SK-N-SH (cell line): Measurements from ENCODE around the gene LPP. TPM values are rescaled to one million over a fixed set of nuclear protein-coding genes. Genes with fewer than 3 reads are reported as not detected.

ENCODE experiments used
- CTCF ChIA-PET: fragments of 300-600, 350-600 bp; formaldehyde crosslinking; extraction: SDS; loops from one replicate; lab custom pipeline; 2021; lab: Yijun Ruan, JAX
- POLR2A ChIA-PET: fragments of 350-600 bp; sonication (Branson Sonifier 250); formaldehyde crosslinking; extraction: SDS; loops from one replicate; lab custom pipeline; 2020; ENCODE audit warnings: antibody characterized with exemption, inconsistent platforms; lab: Yijun Ruan, JAX
- DNase-seq: peaks from one replicate; pipeline ENCODE4 v3.0.0; 2012
- H2AFZ ChIP-seq: fragments of 200-600 bp; sonication (generic); 2 replicates; pipeline ENCODE4 v1.8.1; 2016; ENCODE audit warnings: antibody characterized with exemption, mild to moderate bottlenecking, low read depth
- H3F3A ChIP-seq: fragments of 200-600 bp; sonication (generic); replicated peaks from 2 replicates; pipeline ENCODE3; 2016; ENCODE audit warnings: antibody characterized with exemption, mild to moderate bottlenecking; ENCODE audit not compliant: insufficient read depth
- H3K27ac ChIP-seq, 2 experiments: fragments of 200-500 bp in 1 of 2; fragments of 200-600 bp in 1 of 2; sonication (Bioruptor generic) in 1 of 2; sonication (generic), shearing (Covaris generic) in 1 of 2; 2 replicates each; pipeline versions ENCODE4 v1.5.1 to v1.6.1; 2014 to 2016; ENCODE audit warnings: low read depth in 2 of 2, inconsistent platforms in 1 of 2, low read length in 1 of 2, mild to moderate bottlenecking in 1 of 2, mixed read lengths in 1 of 2
- H3K27me3 ChIP-seq: fragments of 200-600 bp; sonication (generic), shearing (Covaris generic); 2 replicates; pipeline ENCODE4 v1.6.1; 2016; ENCODE audit warnings: mixed run types; ENCODE audit not compliant: insufficient read depth
- H3K36me3 ChIP-seq, 2 experiments: fragments of 200-500 bp in 1 of 2; fragments of 200-600 bp in 1 of 2; sonication (Bioruptor generic) in 1 of 2; sonication (generic) in 1 of 2; replicated peaks in 1 of 2; 2 replicates each; pipeline versions ENCODE3 to v1.5.1; 2014 to 2016; ENCODE audit warnings: low read length in 1 of 2, mild to moderate bottlenecking in 1 of 2; ENCODE audit not compliant: insufficient read depth in 2 of 2, control insufficient read depth in 1 of 2
- H3K4me1 ChIP-seq, 2 experiments: fragments of 200-500 bp in 1 of 2; fragments of 200-600 bp in 1 of 2; sonication (Bioruptor generic) in 1 of 2; sonication (generic), shearing (Covaris generic) in 1 of 2; 2 replicates each; pipeline versions ENCODE4 v1.5.1 to v1.6.1; 2014 to 2016; ENCODE audit warnings: low read depth in 1 of 2, low read length in 1 of 2, mixed run types in 1 of 2; ENCODE audit not compliant: insufficient read depth in 2 of 2, control insufficient read depth in 1 of 2
- H3K4me2 ChIP-seq: fragments of 200-600 bp; sonication (generic), shearing (Covaris generic); 2 replicates; pipeline ENCODE4 v1.6.1; 2017; ENCODE audit warnings: mixed run types
- H3K4me3 ChIP-seq, 2 experiments: fragments of 200-500 bp in 1 of 2; fragments of 200-600 bp in 1 of 2; sonication (Bioruptor generic) in 1 of 2; sonication (generic), shearing (Covaris generic) in 1 of 2; 2 replicates each; pipeline versions ENCODE4 v1.5.1 to v1.8.1; 2014 to 2016; ENCODE audit warnings: low read depth in 2 of 2, inconsistent platforms in 1 of 2, low read length in 1 of 2, mild to moderate bottlenecking in 1 of 2, mixed read lengths in 1 of 2, moderate library complexity in 1 of 2
- H3K79me2 ChIP-seq: fragments of 200-600 bp; sonication (generic); 2 replicates; pipeline ENCODE4 v1.8.1; 2017; ENCODE audit warnings: mild to moderate bottlenecking; ENCODE audit not compliant: insufficient read depth
- H3K9ac ChIP-seq: fragments of 200-600 bp; sonication (generic); 2 replicates; pipeline ENCODE4 v1.6.1; 2017; ENCODE audit warnings: mixed run types
- H3K9me2 ChIP-seq: fragments of 200-600 bp; sonication (generic); 2 replicates; pipeline ENCODE4 v1.6.1; 2017; ENCODE audit warnings: mixed run types
- H3K9me3 ChIP-seq: fragments of 200-600 bp; sonication (generic); 2 replicates; pipeline ENCODE4 v1.6.1; 2017; ENCODE audit warnings: mixed run types, mild to moderate bottlenecking, moderate library complexity
- H4K20me1 ChIP-seq: fragments of 200-600 bp; sonication (generic); 2 replicates; pipeline ENCODE4 v1.6.1; 2017; ENCODE audit warnings: mild to moderate bottlenecking, mixed run types; ENCODE audit not compliant: insufficient read depth
- EP300 ChIP-seq, 2 experiments: IDR thresholded peaks; 2 replicates each; pipeline versions ENCODE4 v1.4.0 to v1.6.1; 2012; ENCODE audit warnings: borderline replicate concordance in 1 of 2, low read depth in 1 of 2, low read length in 1 of 2
- FOXM1 ChIP-seq: IDR thresholded peaks from 2 replicates; pipeline ENCODE4 v1.4.0; 2012; ENCODE audit warnings: low read depth, mild to moderate bottlenecking
- JUND ChIP-seq: IDR thresholded peaks from 2 replicates; pipeline ENCODE4 v1.4.0; 2012
- NFIC ChIP-seq: IDR thresholded peaks from 2 replicates; pipeline ENCODE4 v1.4.0; 2012; ENCODE audit warnings: borderline replicate concordance
- RAD21 ChIP-seq: IDR thresholded peaks from 2 replicates; pipeline ENCODE4 v1.6.1; 2012; ENCODE audit warnings: mild to moderate bottlenecking, low read length
- SIN3A ChIP-seq: IDR thresholded peaks from 2 replicates; pipeline ENCODE4 v1.6.1; 2012; ENCODE audit warnings: low read depth, mild to moderate bottlenecking, low read length, moderate library complexity, borderline replicate concordance
- TAF1 ChIP-seq: IDR thresholded peaks from 2 replicates; pipeline ENCODE4 v1.6.1; 2012; ENCODE audit warnings: low read depth, mild to moderate bottlenecking, low read length, moderate library complexity, borderline replicate concordance
- WGBS: methylation state at CpG from one replicate; pipeline ENCODE4 v1.1.6; 2017; ENCODE audit warnings: low lambda C conversion rate; 5-methylcytosine and 5-hydroxymethylcytosine counted together
- polyA plus RNA-seq, 3 experiments: library from polyadenylated mRNA; depleted of rRNA; stranded (reverse); fragments of >200 nt; gene quantifications; 2 replicates each; pipeline ENCODE4 v1.2.3, GENCODE V29; 2012
- TF ChIP-seq, protein P1 (sequence below): fragments of 200-600 bp; sonication (generic); IDR thresholded peaks from 2 replicates; pipeline ENCODE4 v1.6.1; 2017; ENCODE audit warnings: antibody characterized with exemption, mild to moderate bottlenecking, moderate library complexity
- TF ChIP-seq, protein P2 (sequence below): IDR thresholded peaks from 2 replicates; pipeline ENCODE4 v1.4.0; 2012; ENCODE audit warnings: low read depth
- TF ChIP-seq, protein P3 (sequence below): IDR thresholded peaks from 2 replicates; pipeline ENCODE4 v1.4.0; 2012; ENCODE audit warnings: low read depth, borderline replicate concordance

Gene LPP
- polyA plus RNA-seq, 1 of the 3 experiments (the other 2 are of a cell fraction) = 6.6 TPM

DNA sequence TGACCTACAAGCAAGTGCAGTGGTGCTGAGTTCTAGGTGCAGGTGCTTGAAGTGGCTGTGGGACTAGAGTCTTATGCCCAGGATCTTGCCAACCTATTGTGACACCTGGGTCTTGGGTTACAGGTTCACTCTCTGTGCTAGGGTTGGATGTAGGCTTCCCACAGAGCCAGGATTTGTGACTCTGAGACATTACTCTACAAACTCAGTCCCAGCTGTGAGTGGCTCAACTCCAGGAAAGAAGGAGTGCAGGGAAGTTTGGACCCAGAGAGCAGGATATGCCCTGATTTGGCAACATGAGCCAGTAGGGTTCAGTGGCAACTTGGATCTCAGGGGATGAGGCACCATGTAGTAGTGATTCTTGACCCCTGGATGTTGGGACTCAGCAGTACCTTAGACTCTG is 182.2 kb downstream of the LPP start:
- H3K9me2 ChIP-seq = no peaks in the 10 kb centered on the region
- ChIA-PET CTCF (no interaction called here), POLR2A (no interaction called here)
- DNase-seq = no peak
- H3K79me2 ChIP-seq = peaks cover 95% of the 10 kb centered on the region
- H3K4me1 ChIP-seq = peaks cover 0 to 23% of the 10 kb centered on the region in 2 experiments; a peak in 2 of 4 replicates
- no peak overlapping the region for H3K4me3 ChIP-seq
- no peak overlapping the region for H2AFZ ChIP-seq
- TF ChIP-seq JUND = no peak
- TF ChIP-seq, protein P1, sequence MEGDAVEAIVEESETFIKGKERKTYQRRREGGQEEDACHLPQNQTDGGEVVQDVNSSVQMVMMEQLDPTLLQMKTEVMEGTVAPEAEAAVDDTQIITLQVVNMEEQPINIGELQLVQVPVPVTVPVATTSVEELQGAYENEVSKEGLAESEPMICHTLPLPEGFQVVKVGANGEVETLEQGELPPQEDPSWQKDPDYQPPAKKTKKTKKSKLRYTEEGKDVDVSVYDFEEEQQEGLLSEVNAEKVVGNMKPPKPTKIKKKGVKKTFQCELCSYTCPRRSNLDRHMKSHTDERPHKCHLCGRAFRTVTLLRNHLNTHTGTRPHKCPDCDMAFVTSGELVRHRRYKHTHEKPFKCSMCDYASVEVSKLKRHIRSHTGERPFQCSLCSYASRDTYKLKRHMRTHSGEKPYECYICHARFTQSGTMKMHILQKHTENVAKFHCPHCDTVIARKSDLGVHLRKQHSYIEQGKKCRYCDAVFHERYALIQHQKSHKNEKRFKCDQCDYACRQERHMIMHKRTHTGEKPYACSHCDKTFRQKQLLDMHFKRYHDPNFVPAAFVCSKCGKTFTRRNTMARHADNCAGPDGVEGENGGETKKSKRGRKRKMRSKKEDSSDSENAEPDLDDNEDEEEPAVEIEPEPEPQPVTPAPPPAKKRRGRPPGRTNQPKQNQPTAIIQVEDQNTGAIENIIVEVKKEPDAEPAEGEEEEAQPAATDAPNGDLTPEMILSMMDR = no peak
- no peak overlapping the region for H3K4me2 ChIP-seq
- H3K9ac ChIP-seq = no peak overlapping the region
- no peaks in the 10 kb centered on the region for H3K9me3 ChIP-seq
- peaks cover 3% of the 10 kb centered on the region for H3F3A ChIP-seq
- no peaks in the 10 kb centered on the region for H3K27me3 ChIP-seq
- H3K36me3 ChIP-seq = peaks cover 0 to 17% of the 10 kb centered on the region in 2 experiments
- no peak overlapping the region for H3K27ac ChIP-seq
- no peaks in the 10 kb centered on the region for H4K20me1 ChIP-seq

DNA sequence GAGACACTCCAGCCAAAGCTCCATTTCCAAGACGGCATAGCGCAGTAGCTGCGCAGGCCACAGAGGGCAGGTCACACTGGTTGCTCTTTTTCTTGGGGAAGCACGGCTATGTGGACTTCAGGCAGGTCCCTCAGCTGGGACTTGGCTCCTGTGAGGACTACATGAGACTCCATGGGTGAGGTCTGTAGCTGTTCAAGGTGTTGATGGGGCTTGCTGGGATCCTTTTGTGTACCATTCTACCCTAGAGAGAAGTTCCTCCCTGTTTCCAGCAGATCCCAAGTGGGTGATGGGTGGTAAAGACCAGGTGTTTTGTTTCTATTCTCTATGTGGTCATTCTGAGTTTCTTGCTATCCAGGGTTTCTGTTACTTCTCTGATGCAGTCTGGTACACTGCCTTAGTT is 183.3 kb downstream of the LPP start:
- H3K9ac ChIP-seq = no peak overlapping the region
- H3K9me3 ChIP-seq = no peaks in the 10 kb centered on the region
- peaks cover 3% of the 10 kb centered on the region for H3F3A ChIP-seq
- H3K36me3 ChIP-seq = peaks cover 0 to 22% of the 10 kb centered on the region in 2 experiments
- peaks cover 0 to 23% of the 10 kb centered on the region in 2 experiments; a peak in 2 of 4 replicates for H3K4me1 ChIP-seq
- 0 out of 2 replicates have a peak overlapping the region, but pooled peaks have one; percentile 4 for H3K4me2 ChIP-seq
- H3K9me2 ChIP-seq = no peaks in the 10 kb centered on the region
- ChIA-PET POLR2A (no interaction called here), CTCF (no interaction called here)
- H2AFZ ChIP-seq = no peak overlapping the region
- H4K20me1 ChIP-seq = no peaks in the 10 kb centered on the region
- H3K79me2 ChIP-seq = peaks cover 95% of the 10 kb centered on the region
- peak overlapping the region in 1 of 2 experiments; percentile 47; a peak in 1 of 4 replicates for H3K27ac ChIP-seq
- no peak for DNase-seq
- no peak overlapping the region for H3K4me3 ChIP-seq
- no peaks in the 10 kb centered on the region for H3K27me3 ChIP-seq
- 100% methylated on average over 1 of the region's 4 CpGs for WGBS
- TF ChIP-seq, protein P2, sequence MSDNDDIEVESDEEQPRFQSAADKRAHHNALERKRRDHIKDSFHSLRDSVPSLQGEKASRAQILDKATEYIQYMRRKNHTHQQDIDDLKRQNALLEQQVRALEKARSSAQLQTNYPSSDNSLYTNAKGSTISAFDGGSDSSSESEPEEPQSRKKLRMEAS = no peak
- TF ChIP-seq, protein P3, sequence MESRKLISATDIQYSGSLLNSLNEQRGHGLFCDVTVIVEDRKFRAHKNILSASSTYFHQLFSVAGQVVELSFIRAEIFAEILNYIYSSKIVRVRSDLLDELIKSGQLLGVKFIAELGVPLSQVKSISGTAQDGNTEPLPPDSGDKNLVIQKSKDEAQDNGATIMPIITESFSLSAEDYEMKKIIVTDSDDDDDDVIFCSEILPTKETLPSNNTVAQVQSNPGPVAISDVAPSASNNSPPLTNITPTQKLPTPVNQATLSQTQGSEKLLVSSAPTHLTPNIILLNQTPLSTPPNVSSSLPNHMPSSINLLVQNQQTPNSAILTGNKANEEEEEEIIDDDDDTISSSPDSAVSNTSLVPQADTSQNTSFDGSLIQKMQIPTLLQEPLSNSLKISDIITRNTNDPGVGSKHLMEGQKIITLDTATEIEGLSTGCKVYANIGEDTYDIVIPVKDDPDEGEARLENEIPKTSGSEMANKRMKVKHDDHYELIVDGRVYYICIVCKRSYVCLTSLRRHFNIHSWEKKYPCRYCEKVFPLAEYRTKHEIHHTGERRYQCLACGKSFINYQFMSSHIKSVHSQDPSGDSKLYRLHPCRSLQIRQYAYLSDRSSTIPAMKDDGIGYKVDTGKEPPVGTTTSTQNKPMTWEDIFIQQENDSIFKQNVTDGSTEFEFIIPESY = no peak
- TF ChIP-seq TAF1 (no peak), RAD21 (no peak), SIN3A (no peak), FOXM1 (no peak), NFIC (no peak), EP300 (IDR thresholded peaks at IDR 0.05; ENCODE audit: borderline replicate concordance in 1 of 2, low read depth in 1 of 2, low read length in 1 of 2) (no peak)
